ENCODE data around the gene EIF1AX. TPM values are rescaled to one million over a fixed set of nuclear protein-coding genes. Genes with fewer than 3 reads are reported as not detected.
"Not testable (repeated sequence)": the region's sequence is repeated elsewhere in the genome, so short reads cannot be mapped to it uniquely, and the experiment has no call there.

Gene EIF1AX
- total RNA-seq, 1 experiment from 2014 or later = 49.6 TPM

- no peak for DNase-seq (ENCODE audit: low read depth)
- in situ Hi-C loops (cut with HindIII; ENCODE audit: low pct_unique_long_range_greater_than_20kb, low sequenced_read_pairs) = no loop called here
Observed at GRCh38 chrX:20130357-20130756, 11.3 kb downstream of the EIF1AX start.

- in situ Hi-C loops (cut with HindIII; ENCODE audit: low pct_unique_long_range_greater_than_20kb, low sequenced_read_pairs) = no loop called here
- no peak for DNase-seq (ENCODE audit: low read depth)
Observed at GRCh38 chrX:20129547-20129946, 12.1 kb downstream of the EIF1AX start.

- no peak for DNase-seq (ENCODE audit: low read depth)
- in situ Hi-C loops (cut with HindIII; ENCODE audit: low pct_unique_long_range_greater_than_20kb, low sequenced_read_pairs) = no loop called here
Observed at GRCh38 chrX:20128670-20129069, 13.0 kb downstream of the EIF1AX start.

- DNase-seq (ENCODE audit: low read depth); in situ Hi-C loops (cut with HindIII; ENCODE audit: low pct_unique_long_range_greater_than_20kb, low sequenced_read_pairs): not testable (repeated sequence)
Observed at GRCh38 chrX:20127440-20127839, 14.2 kb downstream of the EIF1AX start.

GRCh38 chrX:20126833-20127232 is 14.8 kb downstream of the EIF1AX start:
- in situ Hi-C loops (cut with HindIII; ENCODE audit: low pct_unique_long_range_greater_than_20kb, low sequenced_read_pairs); DNase-seq (ENCODE audit: low read depth): not testable (repeated sequence)

GRCh38 chrX:20124964-20125363 is 16.7 kb downstream of the EIF1AX start:
- in situ Hi-C loops (cut with HindIII; ENCODE audit: low pct_unique_long_range_greater_than_20kb, low sequenced_read_pairs) = no loop called here
- no peak for DNase-seq (ENCODE audit: low read depth)

GRCh38 chrX:20118065-20118824 is 23.4 kb downstream of the EIF1AX start:
- DNase-seq (ENCODE audit: low read depth) = no peak
- in situ Hi-C loops (cut with HindIII; ENCODE audit: low pct_unique_long_range_greater_than_20kb, low sequenced_read_pairs) = no loop called here

- DNase-seq (ENCODE audit: low read depth) = no peak
- in situ Hi-C loops (cut with HindIII; ENCODE audit: low pct_unique_long_range_greater_than_20kb, low sequenced_read_pairs) = no loop called here
Observed at GRCh38 chrX:20116577-20117240, 24.9 kb downstream of the EIF1AX start, which contains the start of gene MAP7D2. MAP7D2 (minus strand) TSS chrX:20116907; CDS start chrX:20116879, 28 bp downstream.

GRCh38 chrX:20116087-20116576 is 25.5 kb downstream of the EIF1AX start:
- no peak for DNase-seq (ENCODE audit: low read depth)
- in situ Hi-C loops (cut with HindIII; ENCODE audit: low pct_unique_long_range_greater_than_20kb, low sequenced_read_pairs) = no loop called here

- in situ Hi-C loops (cut with HindIII; ENCODE audit: low pct_unique_long_range_greater_than_20kb, low sequenced_read_pairs) = no loop called here
Observed at GRCh38 chrX:20112022-20112774, 29.4 kb downstream of the EIF1AX start.

GRCh38 chrX:20111271-20111670 is 30.4 kb downstream of the EIF1AX start:
- DNase-seq (ENCODE audit: low read depth) = no peak
- in situ Hi-C loops (cut with HindIII; ENCODE audit: low pct_unique_long_range_greater_than_20kb, low sequenced_read_pairs) = no loop called here

More at GRCh38 chrX:20112022-20112774, 29.4 kb downstream of the EIF1AX start:
- no peak for DNase-seq (ENCODE audit: low read depth)

GRCh38 chrX:20101934-20102581 is 39.6 kb downstream of the EIF1AX start:
- no peak for DNase-seq (ENCODE audit: low read depth)
- in situ Hi-C loops (cut with HindIII; ENCODE audit: low pct_unique_long_range_greater_than_20kb, low sequenced_read_pairs) = no loop called here

GRCh38 chrX:20091499-20091898 is 50.1 kb downstream of the EIF1AX start:
- in situ Hi-C loops (cut with HindIII; ENCODE audit: low pct_unique_long_range_greater_than_20kb, low sequenced_read_pairs) = no loop called here
- no peak for DNase-seq (ENCODE audit: low read depth)

- no peak for DNase-seq (ENCODE audit: low read depth)
- in situ Hi-C loops (cut with HindIII; ENCODE audit: low pct_unique_long_range_greater_than_20kb, low sequenced_read_pairs) = no loop called here
Observed at GRCh38 chrX:20089845-20090244, 51.8 kb downstream of the EIF1AX start.

GRCh38 chrX:20080277-20080676 is 61.4 kb downstream of the EIF1AX start:
- no peak for DNase-seq (ENCODE audit: low read depth)
- in situ Hi-C loops (cut with HindIII; ENCODE audit: low pct_unique_long_range_greater_than_20kb, low sequenced_read_pairs) = no loop called here

Measured in Caki2 (cell line).